Measurements from ENCODE around the gene ZBTB8OS.
A peak's percentile ranks its signal among the peaks of the same experiment; 100 is the strongest.
"Not testable (repeated sequence)": the region's sequence is repeated elsewhere in the genome, so short reads cannot be mapped to it uniquely, and the experiment has no call there.

The ZBTB8OS gene

GRCh38 chr1:32650248-32650751 is at the start of gene ZBTB8OS:
Gene ZBTB8OS (minus strand): TSS chr1:32650550. CDS start chr1:32650529, 21 bp downstream.
- DNase-seq, result peak; percentile 81

- DNase-seq, result not testable (repeated sequence)
These were observed 46.6 kb upstream of the ZBTB8OS start for GRCh38 chr1:32696996-32697395.

GRCh38 chr1:32696041-32696440 is 45.7 kb upstream of the ZBTB8OS start:
- DNase-seq, result no peak

GRCh38 chr1:32695098-32695904 is 45.0 kb upstream of the ZBTB8OS start:
- DNase-seq, result no peak

- no peak for DNase-seq
These were observed 43.3 kb upstream of the ZBTB8OS start for GRCh38 chr1:32693455-32694174.

- DNase-seq, result no peak
These were observed 36.0 kb upstream of the ZBTB8OS start for GRCh38 chr1:32686387-32686786.

- DNase-seq, result no peak
These were observed 35.1 kb upstream of the ZBTB8OS start for GRCh38 chr1:32685498-32685897.

GRCh38 chr1:32684167-32684811 is 33.9 kb upstream of the ZBTB8OS start:
- DNase-seq, result no peak

- DNase-seq, result no peak
These were observed 33.0 kb upstream of the ZBTB8OS start for GRCh38 chr1:32683397-32683796.

GRCh38 chr1:32681999-32682398 is 31.6 kb upstream of the ZBTB8OS start:
- DNase-seq, result no peak

- DNase-seq, result no peak
These were observed 31.2 kb upstream of the ZBTB8OS start for GRCh38 chr1:32681509-32681908.

- DNase-seq, result no peak
These were observed 30.3 kb upstream of the ZBTB8OS start for GRCh38 chr1:32680642-32681041.

- DNase-seq, result not testable (repeated sequence)
These were observed 29.6 kb upstream of the ZBTB8OS start for GRCh38 chr1:32679993-32680392.

GRCh38 chr1:32676945-32677344 is 26.6 kb upstream of the ZBTB8OS start:
- no peak for DNase-seq

GRCh38 chr1:32668716-32669115 is 18.4 kb upstream of the ZBTB8OS start:
- not testable (repeated sequence) for DNase-seq

- DNase-seq, result no peak
These were observed 16.7 kb upstream of the ZBTB8OS start for GRCh38 chr1:32666901-32667566.

- DNase-seq, result no peak
These were observed 15.6 kb upstream of the ZBTB8OS start for GRCh38 chr1:32665915-32666314.

GRCh38 chr1:32659581-32659980 is 9.2 kb upstream of the ZBTB8OS start:
- DNase-seq, result no peak

- DNase-seq, result no peak
These were observed 2.1 kb upstream of the ZBTB8OS start for GRCh38 chr1:32652244-32652962.

- DNase-seq, result no peak
These were observed 1.2 kb upstream of the ZBTB8OS start for GRCh38 chr1:32651461-32652073.

- peak; percentile 98 for DNase-seq
These were observed 556 bp upstream of the ZBTB8OS start, which contains the start of gene RBBP4 for GRCh38 chr1:32650752-32651460. Gene RBBP4 (plus strand): TSS chr1:32651208. CDS start chr1:32651307, 99 bp downstream.

All from stimulated activated CD4-positive, alpha-beta T cell treated with anti-CD3 and anti-CD28 coated beads, Interleukin-4, amount 100 ng/mL, for 1 hour (primary cell).